ENCODE measurements around the gene U2AF2. TPM values are rescaled to one million over a fixed set of nuclear protein-coding genes. Genes with fewer than 3 reads are reported as not detected.

The U2AF2 gene
- polyA plus RNA-seq, 1 donor from 2014 or later, result 129 TPM

DNA sequence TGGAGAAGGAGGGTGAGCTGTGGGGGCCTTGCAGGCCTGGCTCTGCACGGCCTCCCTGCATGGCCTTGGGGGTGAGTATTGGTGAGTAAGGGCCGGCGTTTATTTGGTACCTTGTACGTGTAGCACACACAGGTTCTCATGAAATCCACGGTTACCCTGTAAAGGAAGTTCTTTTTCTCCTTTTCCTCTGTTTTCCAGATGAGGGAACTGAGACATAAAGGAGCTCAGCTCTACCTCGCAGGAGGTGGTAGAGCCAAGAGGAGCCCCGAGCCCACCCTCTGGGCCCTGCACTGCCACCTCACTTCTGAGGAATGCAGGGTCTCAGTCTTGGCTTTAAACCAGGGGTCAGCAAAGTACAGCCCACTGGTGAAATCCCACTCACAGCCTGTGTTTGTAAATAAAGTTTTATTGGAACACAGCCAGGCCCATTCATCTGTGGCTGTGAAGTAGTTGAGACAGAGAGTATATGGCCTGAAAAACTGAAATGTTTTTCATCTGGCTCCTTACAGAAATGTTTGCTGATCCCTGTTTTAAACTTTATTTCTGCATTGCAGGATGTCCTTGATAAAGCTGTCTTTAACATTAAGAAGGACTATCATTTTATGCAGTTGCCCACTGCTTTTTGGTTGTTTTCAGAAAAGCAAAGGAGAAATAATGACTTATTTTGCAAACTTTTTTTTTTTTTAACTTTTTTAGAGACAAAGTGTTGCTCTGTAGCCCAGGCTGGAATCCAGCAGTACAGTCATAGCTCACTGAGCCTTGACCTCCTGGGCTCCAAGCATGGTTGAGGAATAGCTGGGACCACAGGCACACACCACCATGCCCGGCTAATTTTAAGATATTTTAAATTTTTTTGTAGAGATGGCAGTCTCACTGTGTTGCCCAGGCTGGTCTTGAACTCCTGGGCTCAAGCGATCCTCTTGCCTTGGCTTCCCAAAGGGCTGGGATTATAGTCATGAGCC, 26.6 kb downstream of the U2AF2 start:
- no peaks in the 10 kb centered on the region for H4K20me1 ChIP-seq (ENCODE audit: insufficient read depth)
- H3F3A ChIP-seq (ENCODE audit: insufficient read depth, low read length, poor library complexity, severe bottlenecking), result no peaks in the 10 kb centered on the region
- peaks cover 8% of the 10 kb centered on the region for H3K36me3 ChIP-seq (ENCODE audit: insufficient read depth, low read length)
- H3K79me2 ChIP-seq (replicated peaks; ENCODE audit: insufficient read depth, low read length), result peaks cover 40% of the 10 kb centered on the region
- no peaks in the 10 kb centered on the region for H3K9me2 ChIP-seq (ENCODE audit: insufficient read depth, low read length)
- no peak overlapping the region for H3K4me3 ChIP-seq (ENCODE audit: low read length)
- no peak overlapping the region for H2AFZ ChIP-seq (ENCODE audit: low read depth, low read length)
- H3K9ac ChIP-seq (ENCODE audit: low read length), result no peak overlapping the region
- H3K9me3 ChIP-seq (ENCODE audit: low read length), result no peaks in the 10 kb centered on the region
- no peak overlapping the region for H3K4me2 ChIP-seq (ENCODE audit: low read length)
- H3K27ac ChIP-seq (ENCODE audit: low read length), result no peak overlapping the region
- H3K27me3 ChIP-seq (ENCODE audit: insufficient read depth, low read depth, low read length), result no peaks in the 10 kb centered on the region
- TF ChIP-seq SMC3 (conservative IDR thresholded peaks at IDR 0.05; ENCODE audit: poor library complexity) (no peak), RAD21 (conservative IDR thresholded peaks at IDR 0.05) (no peak), TAF1 (IDR thresholded peaks at IDR 0.05; ENCODE audit: low read depth) (no peak)

DNA sequence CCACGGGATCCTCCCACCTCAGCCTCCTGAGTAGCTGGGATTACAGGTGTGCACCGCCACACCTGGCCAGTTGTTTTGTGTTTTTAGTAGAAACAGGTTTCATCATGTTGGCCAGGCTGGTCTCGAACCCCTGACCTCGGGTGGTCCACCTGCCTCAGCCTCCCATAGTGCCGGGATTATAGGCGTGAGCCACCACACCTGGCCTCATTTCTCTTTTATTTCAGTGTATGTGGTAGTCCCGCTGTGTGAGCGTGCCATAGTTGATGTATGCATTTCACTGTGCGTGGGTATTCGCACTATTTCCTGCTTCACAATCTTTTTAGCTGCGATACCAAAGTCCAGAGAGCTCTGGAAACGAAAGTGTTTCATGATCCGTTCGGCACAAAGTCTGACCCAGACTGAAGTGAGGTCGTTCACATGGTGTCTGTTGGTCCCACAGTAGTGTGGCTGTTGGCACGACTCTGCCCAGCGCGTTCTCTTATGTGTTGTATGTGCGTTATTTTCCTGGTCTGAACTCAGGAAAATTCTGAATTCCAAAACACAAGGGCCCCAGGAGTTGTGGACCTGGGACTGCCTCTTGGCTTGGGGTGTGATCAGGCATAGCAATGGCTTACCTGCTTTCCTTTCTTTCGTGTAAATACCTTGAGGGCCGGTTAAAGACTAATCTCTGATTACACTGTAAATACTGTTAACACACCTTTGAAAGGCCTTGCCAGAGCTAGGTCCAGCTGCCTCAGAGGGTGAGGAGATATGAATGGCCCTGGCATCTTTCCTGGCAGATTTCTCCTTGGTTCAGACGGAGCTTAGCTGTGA, 28.8 kb downstream of the U2AF2 start:
- Histone ChIP-seq H3F3A (ENCODE audit: insufficient read depth, low read length, poor library complexity, severe bottlenecking) (no peaks in the 10 kb centered on the region), H3K79me2 (replicated peaks; ENCODE audit: insufficient read depth, low read length) (peaks cover 19% of the 10 kb centered on the region), H3K27me3 (ENCODE audit: insufficient read depth, low read depth, low read length) (no peaks in the 10 kb centered on the region), H2AFZ (ENCODE audit: low read depth, low read length) (no peak overlapping the region), H3K36me3 (ENCODE audit: insufficient read depth, low read length) (peaks cover 8% of the 10 kb centered on the region), H3K9ac (ENCODE audit: low read length) (no peak overlapping the region), H4K20me1 (ENCODE audit: insufficient read depth) (no peaks in the 10 kb centered on the region), H3K9me3 (ENCODE audit: low read length) (no peaks in the 10 kb centered on the region), H3K4me3 (ENCODE audit: low read length) (no peak overlapping the region), H3K4me2 (ENCODE audit: low read length) (no peak overlapping the region), H3K27ac (ENCODE audit: low read length) (no peak overlapping the region), H3K9me2 (ENCODE audit: insufficient read depth, low read length) (no peaks in the 10 kb centered on the region)
- TF ChIP-seq REST (IDR thresholded peaks at IDR 0.05; ENCODE audit: borderline replicate concordance) (no peak), POLR2AphosphoS5 (IDR thresholded peaks at IDR 0.05) (no peak), EP300 (conservative IDR thresholded peaks at IDR 0.05; ENCODE audit: poor library complexity, severe bottlenecking) (no peak), MXI1 (conservative IDR thresholded peaks at IDR 0.05; ENCODE audit: poor library complexity, severe bottlenecking) (no peak), RAD21 (conservative IDR thresholded peaks at IDR 0.05) (no peak), TAF1 (IDR thresholded peaks at IDR 0.05; ENCODE audit: low read depth) (no peak)

Measured in neural cell (in vitro differentiated cells).